Ovary (tissue), 3 donors: ENCODE measurements around the gene SLC4A8.

Source experiments
- CTCF ChIP-seq, 3 donors: fragments of 450-650 bp in 2 of 3; fragments of 200-600 bp in 1 of 3; IDR thresholded peaks; one replicate each; pipeline versions ENCODE4 v1.5.1 to v1.8.0; 2016 to 2022; ENCODE audit warnings: antibody characterized with exemption in 3 of 3, mild to moderate bottlenecking in 1 of 3
- EP300 ChIP-seq: sonication (generic); formaldehyde crosslinking; IDR thresholded peaks from one replicate; pipeline ENCODE4 v1.6.1; 2017; ENCODE audit warnings: antibody characterized with exemption
- POLR2A ChIP-seq: fragments of 450-650 bp; IDR thresholded peaks from one replicate; pipeline ENCODE4 v1.6.1; 2017; ENCODE audit warnings: antibody characterized with exemption, mild to moderate bottlenecking, moderate library complexity
- donor health status: DM: no; HTN: no; CAD: no.

- TF ChIP-seq CTCF (IDR thresholded peaks at IDR 0.05), result no peak
- TF ChIP-seq POLR2A, result no peak
- no peak for TF ChIP-seq EP300
These were observed 8.7 kb upstream of the SLC4A8 start for GRCh38 chr12:51415931-51416330.
